ENCODE results near the gene SPAG16.

SPAG16 gene

GRCh38 chr2:213290501-213290900, 6.2 kb downstream of the SPAG16 start:
- Histone ChIP-seq H3K27ac (ENCODE audit: low read depth, low read length, severe bottlenecking) (no peak overlapping the region), H3K4me3 (ENCODE audit: extremely low read depth, insufficient read depth, low read length, poor library complexity, severe bottlenecking) (no peak overlapping the region), H3K36me3 (ENCODE audit: control insufficient read depth, insufficient read depth, low read length) (no peaks in the 10 kb centered on the region), H3K4me1 (ENCODE audit: control insufficient read depth, insufficient read depth, low read length, poor library complexity, severe bottlenecking) (no peaks in the 10 kb centered on the region), H3K9me3 (ENCODE audit: control insufficient read depth, low read length) (no peaks in the 10 kb centered on the region)
- 83 to 92% methylated on average over 3 of the region's 3 CpGs for WGBS, 2 experiments (ENCODE audit: insufficient coverage in 2 of 2)

- no peaks in the 10 kb centered on the region for H3K4me1 ChIP-seq (ENCODE audit: control insufficient read depth, insufficient read depth, low read length, poor library complexity, severe bottlenecking)
- no peak overlapping the region for H3K4me3 ChIP-seq (ENCODE audit: extremely low read depth, insufficient read depth, low read length, poor library complexity, severe bottlenecking)
- peaks cover 3% of the 10 kb centered on the region for H3K36me3 ChIP-seq (ENCODE audit: control insufficient read depth, insufficient read depth, low read length)
- no peak overlapping the region for H3K27ac ChIP-seq (ENCODE audit: low read depth, low read length, severe bottlenecking)
- WGBS, 2 experiments (ENCODE audit: insufficient coverage in 2 of 2), result 100% methylated on average over 2 to 3 of the region's 5 CpGs
- no peaks in the 10 kb centered on the region for H3K9me3 ChIP-seq (ENCODE audit: control insufficient read depth, low read length)
Observed at GRCh38 chr2:213296270-213296669, 12.0 kb downstream of the SPAG16 start.

DNA sequence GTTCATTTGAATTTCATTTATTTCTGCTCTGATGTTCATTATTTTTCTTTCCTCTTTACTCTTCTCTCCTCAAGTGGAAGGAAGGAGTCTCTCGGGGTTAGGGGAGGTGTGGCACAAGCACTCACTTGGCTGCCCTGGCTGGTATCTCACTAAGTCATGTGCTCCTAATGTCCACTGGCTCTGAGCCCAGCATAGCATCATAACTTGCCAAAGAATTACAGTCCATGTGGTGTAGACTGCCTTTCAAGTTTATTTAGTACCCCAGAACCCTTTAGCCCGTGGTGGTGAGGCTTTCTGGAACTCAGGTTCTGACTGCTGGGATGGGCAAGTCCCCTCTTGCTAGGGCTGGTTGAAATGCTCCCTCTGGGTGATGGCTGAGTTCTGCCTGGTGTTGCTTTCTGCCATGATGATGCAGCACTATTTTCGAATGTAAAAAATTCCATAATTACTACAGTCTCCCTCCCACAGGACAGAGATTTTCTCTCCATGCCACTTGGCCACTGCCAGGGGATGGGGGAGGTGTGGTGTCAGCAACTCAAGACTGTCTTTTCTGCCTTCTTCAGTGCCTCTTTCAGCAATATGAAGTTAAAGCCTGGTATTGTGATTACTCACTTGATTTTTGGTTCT, 22.2 kb downstream of the SPAG16 start:
- Histone ChIP-seq H3K36me3 (ENCODE audit: control insufficient read depth, insufficient read depth, low read length) (peaks cover 36% of the 10 kb centered on the region), H3K4me3 (ENCODE audit: extremely low read depth, insufficient read depth, low read length, poor library complexity, severe bottlenecking) (no peak overlapping the region), H3K9me3 (ENCODE audit: control insufficient read depth, low read length) (peaks cover 23% of the 10 kb centered on the region), H3K4me1 (ENCODE audit: control insufficient read depth, insufficient read depth, low read length, poor library complexity, severe bottlenecking) (no peaks in the 10 kb centered on the region), H3K27ac (ENCODE audit: low read depth, low read length, severe bottlenecking) (no peak overlapping the region)
- 83 to 100% methylated on average over 1 of the region's 3 CpGs for WGBS, 2 experiments (ENCODE audit: insufficient coverage in 2 of 2)

DNA sequence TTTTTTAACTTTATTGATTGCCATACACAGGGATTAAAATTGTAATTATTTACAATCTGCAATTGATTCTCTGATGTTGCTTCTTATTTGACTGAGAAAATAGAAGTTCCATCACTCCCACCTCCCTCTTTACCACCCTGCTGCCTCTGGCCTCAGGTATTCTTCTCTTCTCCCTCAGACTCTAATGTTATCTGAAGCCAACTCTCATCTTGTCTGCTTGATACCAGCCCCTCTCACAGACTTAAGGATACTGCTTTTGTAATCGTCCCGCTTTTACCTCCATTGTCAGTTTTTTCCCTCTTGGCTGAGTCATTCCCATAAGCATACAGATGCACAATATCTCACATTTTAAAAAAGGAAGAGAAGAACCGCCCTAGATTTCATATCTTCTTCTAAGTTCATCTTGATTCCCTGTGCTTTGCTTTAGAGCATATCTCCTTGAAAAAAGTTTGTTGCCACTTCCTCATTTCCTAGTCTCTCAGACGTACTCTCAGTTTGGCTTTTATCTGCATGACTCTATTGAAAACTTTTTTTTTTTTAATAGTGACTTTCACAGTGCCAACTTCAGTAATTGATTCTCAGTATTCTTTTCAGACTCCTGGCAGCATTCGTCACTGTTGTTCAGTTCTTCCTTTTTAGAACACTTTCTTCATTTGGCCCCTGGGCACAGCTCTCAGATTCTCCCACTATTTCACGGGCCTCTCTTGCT, 31.1 kb downstream of the SPAG16 start:
- H3K4me3 ChIP-seq (ENCODE audit: extremely low read depth, insufficient read depth, low read length, poor library complexity, severe bottlenecking), result no peak overlapping the region
- peak overlapping the region; percentile 26 for H3K27ac ChIP-seq (ENCODE audit: low read depth, low read length, severe bottlenecking)
- no peaks in the 10 kb centered on the region for H3K36me3 ChIP-seq (ENCODE audit: control insufficient read depth, insufficient read depth, low read length)
- H3K9me3 ChIP-seq (ENCODE audit: control insufficient read depth, low read length), result no peaks in the 10 kb centered on the region
- 83 to 86% methylated on average over 4 of the region's 6 CpGs for WGBS, 2 experiments (ENCODE audit: insufficient coverage in 2 of 2)
- H3K4me1 ChIP-seq (ENCODE audit: control insufficient read depth, insufficient read depth, low read length, poor library complexity, severe bottlenecking), result peaks cover 8% of the 10 kb centered on the region

DNA sequence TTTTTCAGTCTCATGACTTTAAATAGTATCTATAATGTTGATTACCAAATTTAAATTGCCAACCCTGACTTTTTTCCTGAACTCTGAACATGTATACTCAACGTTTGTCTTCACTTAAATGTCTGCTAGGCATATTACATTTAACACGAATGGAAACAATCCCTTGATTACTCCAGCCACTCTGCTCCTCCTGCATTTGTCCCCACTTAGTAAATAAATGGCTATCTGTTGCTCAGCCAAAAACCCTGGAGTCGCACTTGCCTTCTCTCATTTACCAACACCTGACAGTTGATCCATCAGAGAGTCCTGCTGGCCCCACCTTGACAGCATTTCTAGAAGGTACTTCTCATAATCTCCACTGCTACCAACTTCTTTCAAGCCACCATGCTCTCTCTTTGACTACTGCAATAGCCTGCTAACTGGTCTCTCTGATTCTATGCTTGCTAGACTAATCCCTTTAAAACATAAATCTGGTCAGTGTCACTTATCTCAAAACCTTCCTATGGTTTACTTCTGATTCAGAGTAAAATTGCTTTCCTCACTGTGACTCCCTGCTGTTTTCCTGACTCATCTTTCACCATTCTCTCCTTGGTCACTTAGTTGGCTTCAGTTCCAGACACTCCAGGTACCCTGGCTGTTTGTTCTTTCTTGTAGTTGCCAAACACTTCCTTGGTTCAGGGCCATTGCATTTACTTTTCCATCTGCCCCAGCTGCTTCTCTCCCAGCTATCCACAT, 31.9 kb downstream of the SPAG16 start:
- WGBS, 2 experiments (ENCODE audit: insufficient coverage in 2 of 2), result 80 to 98% methylated on average over 2 to 3 of the region's 3 CpGs
- Histone ChIP-seq H3K4me3 (ENCODE audit: extremely low read depth, insufficient read depth, low read length, poor library complexity, severe bottlenecking) (no peak overlapping the region), H3K9me3 (ENCODE audit: control insufficient read depth, low read length) (no peaks in the 10 kb centered on the region), H3K36me3 (ENCODE audit: control insufficient read depth, insufficient read depth, low read length) (no peaks in the 10 kb centered on the region), H3K27ac (ENCODE audit: low read depth, low read length, severe bottlenecking) (peak overlapping the region; percentile 26), H3K4me1 (ENCODE audit: control insufficient read depth, insufficient read depth, low read length, poor library complexity, severe bottlenecking) (peaks cover 8% of the 10 kb centered on the region)

DNA sequence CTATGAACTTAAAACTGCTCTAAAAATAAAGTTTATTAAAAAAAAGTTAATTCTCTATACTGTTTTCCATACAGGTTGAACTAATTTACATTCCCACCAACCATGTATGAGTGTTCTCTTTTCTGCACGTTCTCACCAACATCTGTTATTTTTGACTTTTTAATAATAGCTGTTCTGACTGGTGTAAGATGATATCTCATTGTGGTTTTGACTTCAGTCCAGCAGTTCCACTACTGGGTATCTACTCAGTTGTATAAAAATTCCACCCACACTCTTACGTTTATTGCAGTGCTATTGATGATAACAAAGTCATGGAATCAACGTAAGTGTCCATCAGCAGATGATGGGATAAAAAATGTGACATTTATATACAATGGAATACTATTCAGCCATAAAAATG, 33.7 kb downstream of the SPAG16 start:
- H3K27ac ChIP-seq (ENCODE audit: low read depth, low read length, severe bottlenecking), result no peak overlapping the region
- WGBS, 2 experiments (ENCODE audit: insufficient coverage in 2 of 2), result no CpG with 5 or more reads among the region's 3 CpGs
- H3K36me3 ChIP-seq (ENCODE audit: control insufficient read depth, insufficient read depth, low read length), result no peaks in the 10 kb centered on the region
- H3K4me3 ChIP-seq (ENCODE audit: extremely low read depth, insufficient read depth, low read length, poor library complexity, severe bottlenecking), result no peak overlapping the region
- no peaks in the 10 kb centered on the region for H3K9me3 ChIP-seq (ENCODE audit: control insufficient read depth, low read length)
- H3K4me1 ChIP-seq (ENCODE audit: control insufficient read depth, insufficient read depth, low read length, poor library complexity, severe bottlenecking), result peaks cover 8% of the 10 kb centered on the region

DNA sequence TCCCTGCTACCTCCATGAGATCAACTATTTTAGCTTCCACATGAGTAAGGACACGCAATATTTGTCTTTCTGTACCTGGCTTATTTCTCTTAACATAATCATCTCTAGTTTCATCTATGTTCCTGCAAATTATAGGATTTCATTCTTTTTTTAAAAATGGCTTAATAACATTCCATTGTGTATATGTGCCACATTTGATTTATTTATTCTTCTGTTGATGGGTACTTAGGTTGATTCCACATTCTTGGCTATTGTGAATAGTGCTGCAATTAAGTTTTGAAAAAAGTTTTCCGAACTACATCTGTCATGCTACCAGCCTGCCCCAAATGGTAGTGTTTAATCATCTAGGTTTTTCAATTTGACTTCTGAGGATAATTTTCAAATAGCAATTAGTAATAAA, 36.3 kb downstream of the SPAG16 start:
- H3K36me3 ChIP-seq (ENCODE audit: control insufficient read depth, insufficient read depth, low read length), result no peaks in the 10 kb centered on the region
- no peak overlapping the region for H3K4me3 ChIP-seq (ENCODE audit: extremely low read depth, insufficient read depth, low read length, poor library complexity, severe bottlenecking)
- no peaks in the 10 kb centered on the region for H3K9me3 ChIP-seq (ENCODE audit: control insufficient read depth, low read length)
- peaks cover 8% of the 10 kb centered on the region for H3K4me1 ChIP-seq (ENCODE audit: control insufficient read depth, insufficient read depth, low read length, poor library complexity, severe bottlenecking)
- 67 to 100% methylated on average over 1 of the region's 2 CpGs for WGBS, 2 experiments (ENCODE audit: insufficient coverage in 2 of 2)
- no peak overlapping the region for H3K27ac ChIP-seq (ENCODE audit: low read depth, low read length, severe bottlenecking)

DNA sequence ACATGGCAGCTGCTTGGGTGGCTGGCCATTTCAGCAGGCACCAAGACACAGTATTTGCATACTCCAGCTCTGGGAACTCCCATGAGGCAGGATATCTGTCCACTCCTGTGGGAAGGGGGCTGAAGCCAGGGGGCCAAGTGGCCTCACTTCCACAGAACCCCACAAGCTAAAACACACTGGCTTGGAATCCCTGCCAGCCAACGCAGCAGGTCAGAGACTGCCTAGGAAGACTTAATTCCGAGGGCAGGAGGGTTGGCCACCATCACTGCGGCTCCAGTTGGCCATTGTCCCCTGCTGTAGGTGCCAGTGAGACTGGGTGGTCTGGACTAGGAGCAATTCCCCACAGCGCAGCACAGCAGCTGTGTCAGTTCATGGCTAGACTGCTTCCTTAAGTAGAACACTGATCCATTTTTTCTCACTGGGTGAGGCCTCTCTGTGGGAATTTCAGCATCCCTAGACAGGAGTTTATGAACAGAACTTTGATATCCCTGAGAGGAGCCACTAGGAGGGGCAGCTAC, 52.0 kb downstream of the SPAG16 start:
- Histone ChIP-seq H3K36me3 (ENCODE audit: control insufficient read depth, insufficient read depth, low read length) (no peaks in the 10 kb centered on the region), H3K4me1 (ENCODE audit: control insufficient read depth, insufficient read depth, low read length, poor library complexity, severe bottlenecking) (no peaks in the 10 kb centered on the region), H3K27ac (ENCODE audit: low read depth, low read length, severe bottlenecking) (no peak overlapping the region), H3K4me3 (ENCODE audit: extremely low read depth, insufficient read depth, low read length, poor library complexity, severe bottlenecking) (no peak overlapping the region), H3K9me3 (ENCODE audit: control insufficient read depth, low read length) (peaks cover 18% of the 10 kb centered on the region)
- WGBS, 2 experiments (ENCODE audit: insufficient coverage in 2 of 2), result 90 to 95% methylated on average over 2 to 4 of the region's 4 CpGs

- no peaks in the 10 kb centered on the region for H3K9me3 ChIP-seq (ENCODE audit: control insufficient read depth, low read length)
- 87% methylated on average over 2 of the region's 2 CpGs; no CpG with 5 or more reads in 1 of the 2 experiments for WGBS, 2 experiments (ENCODE audit: insufficient coverage in 2 of 2)
Observed at GRCh38 chr2:213353419-213353818, 69.2 kb downstream of the SPAG16 start.

GRCh38 chr2:213376644-213377043, 92.4 kb downstream of the SPAG16 start:
- no peak overlapping the region for H3K4me3 ChIP-seq (ENCODE audit: extremely low read depth, insufficient read depth, low read length, poor library complexity, severe bottlenecking)
- H3K27ac ChIP-seq (ENCODE audit: low read depth, low read length, severe bottlenecking), result no peak overlapping the region
- H3K4me1 ChIP-seq (ENCODE audit: control insufficient read depth, insufficient read depth, low read length, poor library complexity, severe bottlenecking), result no peaks in the 10 kb centered on the region
- no peaks in the 10 kb centered on the region for H3K36me3 ChIP-seq (ENCODE audit: control insufficient read depth, insufficient read depth, low read length)
- H3K9me3 ChIP-seq (ENCODE audit: control insufficient read depth, low read length), result no peaks in the 10 kb centered on the region
- WGBS, 2 experiments (ENCODE audit: insufficient coverage in 2 of 2), result no CpG with 5 or more reads among the region's 1 CpG

More at GRCh38 chr2:213353419-213353818, 69.2 kb downstream of the SPAG16 start:
- Histone ChIP-seq H3K4me3 (ENCODE audit: extremely low read depth, insufficient read depth, low read length, poor library complexity, severe bottlenecking) (no peak overlapping the region), H3K4me1 (ENCODE audit: control insufficient read depth, insufficient read depth, low read length, poor library complexity, severe bottlenecking) (no peaks in the 10 kb centered on the region), H3K27ac (ENCODE audit: low read depth, low read length, severe bottlenecking) (no peak overlapping the region), H3K36me3 (ENCODE audit: control insufficient read depth, insufficient read depth, low read length) (no peaks in the 10 kb centered on the region)
